PC-3 (cell line): Measurements from ENCODE around the gene SEMA3A. TPM values are rescaled to one million over a fixed set of nuclear protein-coding genes. Genes with fewer than 3 reads are reported as not detected.

Experiments used
- ATAC-seq: fragments of 200-7000 bp; cut with Tn5 transposase; 2 replicates; pipeline ENCODE4 v1.9.1; 2020; ENCODE audit warnings: mild to moderate bottlenecking, moderate library complexity
- BruUV-seq: library from RNA; stranded (reverse); fragments of 400-500 nt; replicated peaks from 2 replicates; lab custom pipeline; 2021; lab: Mats Ljungman, UMichigan
- CTCF ChIA-PET: fragments of 300-600 bp; sonication (Branson Sonifier 250); formaldehyde crosslinking; loops from one replicate; lab custom pipeline; 2022; ENCODE audit warnings: antibody characterized with exemption; lab: Charles Lee
- POLR2A ChIA-PET: fragments of 300-600 bp; sonication (Branson Sonifier 250); formaldehyde crosslinking; loops from one replicate; lab custom pipeline; 2022; ENCODE audit warnings: antibody characterized with exemption; ENCODE audit not compliant: unreplicated experiment; lab: Charles Lee
- DNase-seq: peaks from one replicate; pipeline ENCODE4 v3.0.0-alpha.2; 2015
- H2AFZ ChIP-seq: fragments of 300-600 bp; sonication (generic); 2 replicates; pipeline ENCODE4 v1.6.0; 2016; ENCODE audit warnings: antibody characterized with exemption, low read length
- H3F3A ChIP-seq: fragments of 300-600 bp; sonication (generic); one replicate; pipeline ENCODE4 v1.6.0; 2017; ENCODE audit warnings: antibody characterized with exemption, low read length, control low read depth, mild to moderate bottlenecking; ENCODE audit not compliant: unreplicated experiment
- H3K27ac ChIP-seq: fragments of 300-600 bp; sonication (generic); 2 replicates; pipeline ENCODE4 v1.5.1; 2016; ENCODE audit warnings: mild to moderate bottlenecking, low read length
- H3K27me3 ChIP-seq: fragments of 300-600 bp; sonication (generic); 2 replicates; pipeline ENCODE4 v1.6.1; 2016; ENCODE audit warnings: low read length, mixed read lengths
- H3K36me3 ChIP-seq: fragments of 300-600 bp; sonication (generic); 2 replicates; pipeline ENCODE4 v1.6.1; 2016; ENCODE audit warnings: low read depth, mixed run types, low read length, mixed read lengths
- H3K4me1 ChIP-seq: fragments of 300-600 bp; sonication (generic); 2 replicates; pipeline ENCODE4 v1.5.1; 2016; ENCODE audit warnings: low read length; ENCODE audit not compliant: insufficient read depth
- H3K4me2 ChIP-seq: fragments of 300-600 bp; sonication (generic); 2 replicates; pipeline ENCODE4 v1.6.0; 2016; ENCODE audit warnings: low read length
- H3K4me3 ChIP-seq: fragments of 300-600 bp; sonication (generic); 2 replicates; pipeline ENCODE4 v1.5.1; 2016; ENCODE audit warnings: mild to moderate bottlenecking, low read length, mixed read lengths
- H3K79me2 ChIP-seq: fragments of 300-600 bp; sonication (generic); 2 replicates; pipeline ENCODE4 v1.6.1; 2017; ENCODE audit warnings: low read length, mixed read lengths
- H3K9ac ChIP-seq: fragments of 300-600 bp; sonication (generic); 2 replicates; pipeline ENCODE4 v1.6.0; 2016; ENCODE audit warnings: mild to moderate bottlenecking, low read length
- H3K9me2 ChIP-seq: fragments of 300-600 bp; sonication (generic); replicated peaks from 2 replicates; pipeline ENCODE4 v1.6.1; 2016; ENCODE audit warnings: mixed run types, low read length, mixed read lengths
- H3K9me3 ChIP-seq: fragments of 300-600 bp; sonication (generic); 2 replicates; pipeline ENCODE4 v1.6.1; 2016; ENCODE audit warnings: low read length, mixed read lengths
- H4K20me1 ChIP-seq: fragments of 300-600 bp; sonication (generic); 2 replicates; pipeline ENCODE4 v1.6.1; 2016; ENCODE audit warnings: low read length, mixed read lengths
- CTCF ChIP-seq: fragments of 300-600 bp; sonication (generic); conservative IDR thresholded peaks from 2 replicates; pipeline ENCODE4 v1.5.1; 2017; ENCODE audit warnings: antibody characterized with exemption, low read depth, mild to moderate bottlenecking, low read length
- EZH2 ChIP-seq: fragments of 300-600 bp; sonication (generic); IDR thresholded peaks from one replicate; pipeline ENCODE4 v1.6.1; 2017; ENCODE audit warnings: antibody characterized with exemption, mild to moderate bottlenecking, low read length; ENCODE audit not compliant: unreplicated experiment
- EZH2phosphoT487 ChIP-seq: fragments of 300-600 bp; sonication (generic); IDR thresholded peaks from 2 replicates; pipeline ENCODE4 v1.6.1; 2018; ENCODE audit warnings: mild to moderate bottlenecking, antibody characterized with exemption, low read length, borderline replicate concordance
- intact Hi-C: fragments of 100-400 bp; cut with micrococcal nuclease; formaldehyde crosslinking; loops from 2 replicates; pipeline ENCODE4 v1.9.0; 2023
- total RNA-seq: library from RNA; depleted of rRNA; stranded (reverse); fragments of >200 nt; gene quantifications from 2 replicates; pipeline ENCODE4 v1.2.3, GENCODE V29; 2014

Gene SEMA3A
- total RNA-seq, 1 experiment from 2014 or later: 16.9 TPM

GRCh38 chr7:83947260-83947659 is 247.3 kb downstream of the SEMA3A start:
- H3K4me3 ChIP-seq: no peak overlapping the region
- H3K9ac ChIP-seq: no peak overlapping the region
- intact Hi-C loops: no loop called here
- no peaks in the 10 kb centered on the region for H3K79me2 ChIP-seq
- DNase-seq (peak; percentile 48), ATAC-seq (peak; percentile 88)
- TF ChIP-seq EZH2: no peak
- TF ChIP-seq CTCF: peak; percentile 78
- H3K27ac ChIP-seq: no peak overlapping the region
- no peaks in the 10 kb centered on the region for H4K20me1 ChIP-seq
- ChIA-PET CTCF (interaction anchor here (0.6 kb wide), 1 partner anchor 30 kb away, joined by 8 read pairs; no protein-coding TSS in a partner anchor), POLR2A (no interaction called here)
- no peaks in the 10 kb centered on the region for H3K4me1 ChIP-seq
- H3K27me3 ChIP-seq: no peaks in the 10 kb centered on the region
- no peaks in the 10 kb centered on the region for H3K9me3 ChIP-seq
- no peaks in the 10 kb centered on the region for H3K36me3 ChIP-seq
- H3K4me2 ChIP-seq: no peak overlapping the region
- no peaks in the 10 kb centered on the region for H3K9me2 ChIP-seq
- no peaks in the 10 kb centered on the region for H3F3A ChIP-seq
- BruUV-seq: no TSS peak
- H2AFZ ChIP-seq: no peak overlapping the region

GRCh38 chr7:83946801-83947200 is 247.8 kb downstream of the SEMA3A start:
- intact Hi-C loops: no loop called here
- Histone ChIP-seq H3F3A (no peaks in the 10 kb centered on the region), H3K79me2 (no peaks in the 10 kb centered on the region), H3K4me1 (peaks cover under 1% of the 10 kb centered on the region; the same call in 1 of the 2 replicates), H3K4me2 (no peak overlapping the region), H4K20me1 (no peaks in the 10 kb centered on the region), H3K9ac (no peak overlapping the region), H3K27me3 (no peaks in the 10 kb centered on the region), H3K9me2 (no peaks in the 10 kb centered on the region), H2AFZ (no peak overlapping the region), H3K4me3 (no peak overlapping the region), H3K36me3 (no peaks in the 10 kb centered on the region), H3K27ac (no peak overlapping the region), H3K9me3 (no peaks in the 10 kb centered on the region)
- BruUV-seq: no TSS peak
- ATAC-seq: no peak
- TF ChIP-seq EZH2 (no peak), EZH2phosphoT487 (no peak), CTCF (no peak)
- POLR2A ChIA-PET: no interaction called here
- no peak for DNase-seq
- CTCF ChIA-PET: no interaction called here

- ATAC-seq (peak; percentile 81), DNase-seq (peak; percentile 20)
- no peak for TF ChIP-seq CTCF
- TF ChIP-seq EZH2: no peak
- no peak for TF ChIP-seq EZH2phosphoT487
- no TSS peak for BruUV-seq
- H3K4me3 ChIP-seq: no peak overlapping the region
- no peak overlapping the region for H3K9ac ChIP-seq
- H3K27ac ChIP-seq: peak overlapping the region; percentile 25; the same call in 1 of the 2 replicates
- H3K9me3 ChIP-seq: no peaks in the 10 kb centered on the region
- ChIA-PET CTCF (no interaction called here), POLR2A (interaction anchor here (0.7 kb wide), 1 partner anchor 1833 kb away, joined by 3 read pairs; no protein-coding TSS in a partner anchor)
- H2AFZ ChIP-seq: no peak overlapping the region
- H3K4me1 ChIP-seq: peaks cover 4% of the 10 kb centered on the region; the same call in 1 of the 2 replicates
- intact Hi-C loops: no loop called here
- H3F3A ChIP-seq: no peaks in the 10 kb centered on the region
- H3K36me3 ChIP-seq: no peaks in the 10 kb centered on the region
- no peaks in the 10 kb centered on the region for H3K9me2 ChIP-seq
- H4K20me1 ChIP-seq: no peaks in the 10 kb centered on the region
- H3K27me3 ChIP-seq: no peaks in the 10 kb centered on the region
- H3K4me2 ChIP-seq: no peak overlapping the region
- no peaks in the 10 kb centered on the region for H3K79me2 ChIP-seq
Observed at GRCh38 chr7:83941300-83941699, 253.3 kb downstream of the SEMA3A start.
